GM21786 (cell line): ENCODE data around the gene HOXD4.

Experiments used
- ATAC-seq: cut with Tn5 transposase; IDR thresholded peaks from one replicate; pipeline ENCODE4 v1.9.1; 2021; ENCODE audit not compliant: unreplicated experiment

HOXD4 gene

GRCh38 chr2:176151442-176152287 is at the start of gene HOXD4:
HOXD4 (plus strand) TSS chr2:176151550; CDS start chr2:176151634, 84 bp downstream.
- ATAC-seq, result no peak

GRCh38 chr2:176101842-176102241 is 49.5 kb upstream of the HOXD4 start:
- no peak for ATAC-seq

GRCh38 chr2:176102309-176102866 is 49.0 kb upstream of the HOXD4 start:
- ATAC-seq, result no peak

GRCh38 chr2:176103194-176103593 is 48.2 kb upstream of the HOXD4 start:
- ATAC-seq, result no peak

GRCh38 chr2:176103742-176104315 is 47.5 kb upstream of the HOXD4 start:
- no peak for ATAC-seq

- no peak for ATAC-seq
Observed at GRCh38 chr2:176104316-176105077, 46.9 kb upstream of the HOXD4 start.

- ATAC-seq, result no peak
Observed at GRCh38 chr2:176105078-176105729, 46.1 kb upstream of the HOXD4 start.

- no peak for ATAC-seq
Observed at GRCh38 chr2:176105730-176106580, 45.4 kb upstream of the HOXD4 start.

- ATAC-seq, result no peak
Observed at GRCh38 chr2:176106581-176107539, 44.5 kb upstream of the HOXD4 start, which contains the start of gene HOXD11. HOXD11 (plus strand) TSS chr2:176107280; CDS start chr2:176107356, 76 bp downstream.

- no peak for ATAC-seq
Observed at GRCh38 chr2:176107731-176108181, 43.6 kb upstream of the HOXD4 start.

GRCh38 chr2:176109192-176109901 is 42.0 kb upstream of the HOXD4 start:
- ATAC-seq, result no peak

- ATAC-seq, result no peak
Observed at GRCh38 chr2:176109946-176110345, 41.4 kb upstream of the HOXD4 start.

GRCh38 chr2:176110415-176111308 is 40.7 kb upstream of the HOXD4 start:
- ATAC-seq, result no peak

GRCh38 chr2:176111309-176111663 is 40.1 kb upstream of the HOXD4 start:
- no peak for ATAC-seq

GRCh38 chr2:176111846-176112374 is 39.4 kb upstream of the HOXD4 start:
- no peak for ATAC-seq

- ATAC-seq, result no peak
Observed at GRCh38 chr2:176112375-176113302, 38.7 kb upstream of the HOXD4 start.
